GM19468 (cell line): ENCODE data around the gene TRIM15.

ENCODE experiments used
- ATAC-seq: cut with Tn5 transposase; IDR thresholded peaks from one replicate; pipeline ENCODE4 v1.9.1; 2021; ENCODE audit warnings: mild to moderate bottlenecking, moderate library complexity, moderate number of reproducible peaks; ENCODE audit not compliant: unreplicated experiment; ENCODE audit errors: extremely low read depth

The TRIM15 gene

GRCh38 chr6:30144811-30145210 lies 18.5 kb upstream of the TRIM15 start:
- ATAC-seq, result no peak

- no peak for ATAC-seq
These were observed 17.5 kb upstream of the TRIM15 start for GRCh38 chr6:30145818-30146217.

GRCh38 chr6:30147096-30147495 lies 16.2 kb upstream of the TRIM15 start:
- ATAC-seq, result no peak

GRCh38 chr6:30149234-30149633 lies 14.1 kb upstream of the TRIM15 start:
- ATAC-seq, result no peak

- ATAC-seq, result no peak
These were observed 13.3 kb upstream of the TRIM15 start for GRCh38 chr6:30149858-30150550.

GRCh38 chr6:30150671-30151395 lies 12.5 kb upstream of the TRIM15 start:
- no peak for ATAC-seq

- ATAC-seq, result no peak
These were observed 11.8 kb upstream of the TRIM15 start for GRCh38 chr6:30151580-30151979.

GRCh38 chr6:30152016-30152673 lies 11.2 kb upstream of the TRIM15 start:
- ATAC-seq, result no peak

- no peak for ATAC-seq
These were observed 10.3 kb upstream of the TRIM15 start for GRCh38 chr6:30152910-30153610.

- no peak for ATAC-seq
These were observed 9.3 kb upstream of the TRIM15 start for GRCh38 chr6:30154061-30154460.

GRCh38 chr6:30154709-30155519 lies 8.4 kb upstream of the TRIM15 start:
- no peak for ATAC-seq

GRCh38 chr6:30155520-30156261 lies 7.7 kb upstream of the TRIM15 start:
- no peak for ATAC-seq

GRCh38 chr6:30156262-30156599 lies 7.1 kb upstream of the TRIM15 start:
- no peak for ATAC-seq

- no peak for ATAC-seq
These were observed 6.6 kb upstream of the TRIM15 start for GRCh38 chr6:30156774-30157173.

GRCh38 chr6:30157581-30157980 lies 5.8 kb upstream of the TRIM15 start:
- ATAC-seq, result no peak

- no peak for ATAC-seq
These were observed 5.3 kb upstream of the TRIM15 start for GRCh38 chr6:30157999-30158398.

GRCh38 chr6:30158475-30159040 lies 4.8 kb upstream of the TRIM15 start:
- ATAC-seq, result no peak

- ATAC-seq, result no peak
These were observed 3.1 kb upstream of the TRIM15 start for GRCh38 chr6:30160008-30160784.
